Ishikawa (cell line): ENCODE measurements around the gene SH3BGRL3.

Experiments
- CEBPB ChIP-seq: IDR thresholded peaks from 2 replicates; pipeline ENCODE4 v1.6.1; 2012
- CREB1 ChIP-seq: IDR thresholded peaks from 2 replicates; pipeline ENCODE4 v1.6.1; 2012; ENCODE audit warnings: low read depth
- EGR1 ChIP-seq: IDR thresholded peaks from 2 replicates; pipeline ENCODE4 v1.6.1; 2012
- EP300 ChIP-seq: IDR thresholded peaks from 2 replicates; pipeline ENCODE4 v1.6.1; 2012; ENCODE audit warnings: borderline replicate concordance
- FOXM1 ChIP-seq: IDR thresholded peaks from 2 replicates; pipeline ENCODE4 v1.6.1; 2012; ENCODE audit warnings: low read depth, borderline replicate concordance
- NFIC ChIP-seq: IDR thresholded peaks from 2 replicates; pipeline ENCODE4 v1.6.1; 2012
- RAD21 ChIP-seq: IDR thresholded peaks from 2 replicates; pipeline ENCODE4 v1.6.1; 2012; ENCODE audit warnings: low read depth
- TAF1 ChIP-seq: IDR thresholded peaks from 2 replicates; pipeline ENCODE4 v1.6.1; 2012; ENCODE audit warnings: low read depth, mild to moderate bottlenecking
- TCF12 ChIP-seq: IDR thresholded peaks from 2 replicates; pipeline ENCODE4 v1.6.1; 2012; ENCODE audit warnings: low read depth
- TEAD4 ChIP-seq: IDR thresholded peaks from 2 replicates; pipeline ENCODE4 v1.6.1; 2012
- YY1 ChIP-seq: IDR thresholded peaks from 2 replicates; pipeline ENCODE4 v1.6.1; 2012; ENCODE audit warnings: low read depth
- ZBTB7A ChIP-seq: IDR thresholded peaks from 2 replicates; pipeline ENCODE4 v1.6.1; 2012; ENCODE audit warnings: low read depth
- TF ChIP-seq, protein P1 (sequence below): IDR thresholded peaks from 2 replicates; pipeline ENCODE4 v1.6.1; 2012
- TF ChIP-seq, protein P2 (sequence below): IDR thresholded peaks from 2 replicates; pipeline ENCODE4 v1.6.1; 2012; ENCODE audit warnings: low read depth, mild to moderate bottlenecking
- TF ChIP-seq, protein P3 (sequence below): IDR thresholded peaks from 2 replicates; pipeline ENCODE4 v1.6.1; 2012

The SH3BGRL3 gene

DNA sequence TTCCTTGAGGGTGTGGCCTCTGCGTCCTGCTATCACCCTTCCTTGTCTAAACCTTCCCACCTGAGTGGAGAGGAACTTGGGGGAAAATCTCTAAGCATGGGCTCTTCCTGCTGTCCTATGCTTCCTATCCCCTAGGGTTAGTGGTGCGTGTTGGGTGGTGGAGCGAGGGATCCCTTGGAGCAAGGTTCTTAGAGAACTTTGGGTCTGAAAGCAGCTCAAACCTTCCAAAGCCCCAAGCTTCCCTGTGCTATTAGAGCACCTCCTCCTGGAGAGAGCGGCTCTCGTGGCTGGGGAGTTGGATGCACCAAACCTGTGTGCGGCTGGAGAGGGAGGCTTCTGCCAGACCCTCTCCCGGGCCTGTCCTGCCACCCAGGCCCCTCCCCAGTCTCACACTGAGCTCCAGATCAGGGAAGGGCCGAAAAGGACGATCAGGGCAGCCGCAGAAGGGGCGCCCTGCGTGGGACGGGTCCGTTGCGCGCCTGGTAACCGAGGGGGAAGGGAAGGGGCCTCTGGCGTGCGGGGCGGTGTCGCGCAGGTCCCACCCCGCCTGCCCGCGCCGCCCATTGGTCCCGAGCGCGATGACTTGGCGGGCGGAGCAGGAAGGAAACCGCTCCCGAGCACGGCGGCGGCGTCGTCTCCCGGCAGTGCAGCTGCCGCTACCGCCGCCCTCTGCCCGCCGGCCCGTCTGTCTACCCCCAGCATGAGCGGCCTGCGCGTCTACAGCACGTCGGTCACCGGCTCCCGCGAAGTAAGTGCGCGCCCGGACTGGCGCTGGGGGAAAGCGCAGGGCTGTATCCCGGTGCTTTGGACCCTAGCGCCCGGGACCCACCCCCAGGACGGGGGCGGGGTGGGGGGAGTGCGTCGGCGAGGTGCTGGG is at the start of gene SH3BGRL3:
SH3BGRL3 (plus strand) TSS at position 631 of the 877 bp plus-strand sequence; CDS start at position 701, 70 bp downstream.
- TF ChIP-seq EGR1 (no peak), FOXM1 (no peak), YY1 (peak; percentile 30; the same call in 1 of the 2 replicates), CEBPB (no peak), ZBTB7A (peak; percentile 78; the same call in 1 of the 2 replicates), TEAD4 (no peak), RAD21 (no peak), NFIC (no peak; the same call in 1 of the 2 replicates), TAF1 (peak; percentile 56; the same call in 1 of the 2 replicates), EP300 (no peak), TCF12 (no peak; the same call in 1 of the 2 replicates), CREB1 (peak; percentile 24; the same call in 1 of the 2 replicates)
- TF ChIP-seq, protein P1, sequence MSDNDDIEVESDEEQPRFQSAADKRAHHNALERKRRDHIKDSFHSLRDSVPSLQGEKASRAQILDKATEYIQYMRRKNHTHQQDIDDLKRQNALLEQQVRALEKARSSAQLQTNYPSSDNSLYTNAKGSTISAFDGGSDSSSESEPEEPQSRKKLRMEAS = peak; percentile 89
- TF ChIP-seq, protein P2, sequence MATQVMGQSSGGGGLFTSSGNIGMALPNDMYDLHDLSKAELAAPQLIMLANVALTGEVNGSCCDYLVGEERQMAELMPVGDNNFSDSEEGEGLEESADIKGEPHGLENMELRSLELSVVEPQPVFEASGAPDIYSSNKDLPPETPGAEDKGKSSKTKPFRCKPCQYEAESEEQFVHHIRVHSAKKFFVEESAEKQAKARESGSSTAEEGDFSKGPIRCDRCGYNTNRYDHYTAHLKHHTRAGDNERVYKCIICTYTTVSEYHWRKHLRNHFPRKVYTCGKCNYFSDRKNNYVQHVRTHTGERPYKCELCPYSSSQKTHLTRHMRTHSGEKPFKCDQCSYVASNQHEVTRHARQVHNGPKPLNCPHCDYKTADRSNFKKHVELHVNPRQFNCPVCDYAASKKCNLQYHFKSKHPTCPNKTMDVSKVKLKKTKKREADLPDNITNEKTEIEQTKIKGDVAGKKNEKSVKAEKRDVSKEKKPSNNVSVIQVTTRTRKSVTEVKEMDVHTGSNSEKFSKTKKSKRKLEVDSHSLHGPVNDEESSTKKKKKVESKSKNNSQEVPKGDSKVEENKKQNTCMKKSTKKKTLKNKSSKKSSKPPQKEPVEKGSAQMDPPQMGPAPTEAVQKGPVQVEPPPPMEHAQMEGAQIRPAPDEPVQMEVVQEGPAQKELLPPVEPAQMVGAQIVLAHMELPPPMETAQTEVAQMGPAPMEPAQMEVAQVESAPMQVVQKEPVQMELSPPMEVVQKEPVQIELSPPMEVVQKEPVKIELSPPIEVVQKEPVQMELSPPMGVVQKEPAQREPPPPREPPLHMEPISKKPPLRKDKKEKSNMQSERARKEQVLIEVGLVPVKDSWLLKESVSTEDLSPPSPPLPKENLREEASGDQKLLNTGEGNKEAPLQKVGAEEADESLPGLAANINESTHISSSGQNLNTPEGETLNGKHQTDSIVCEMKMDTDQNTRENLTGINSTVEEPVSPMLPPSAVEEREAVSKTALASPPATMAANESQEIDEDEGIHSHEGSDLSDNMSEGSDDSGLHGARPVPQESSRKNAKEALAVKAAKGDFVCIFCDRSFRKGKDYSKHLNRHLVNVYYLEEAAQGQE = no peak
- TF ChIP-seq, protein P3, sequence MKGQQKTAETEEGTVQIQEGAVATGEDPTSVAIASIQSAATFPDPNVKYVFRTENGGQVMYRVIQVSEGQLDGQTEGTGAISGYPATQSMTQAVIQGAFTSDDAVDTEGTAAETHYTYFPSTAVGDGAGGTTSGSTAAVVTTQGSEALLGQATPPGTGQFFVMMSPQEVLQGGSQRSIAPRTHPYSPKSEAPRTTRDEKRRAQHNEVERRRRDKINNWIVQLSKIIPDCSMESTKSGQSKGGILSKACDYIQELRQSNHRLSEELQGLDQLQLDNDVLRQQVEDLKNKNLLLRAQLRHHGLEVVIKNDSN = no peak

DNA sequence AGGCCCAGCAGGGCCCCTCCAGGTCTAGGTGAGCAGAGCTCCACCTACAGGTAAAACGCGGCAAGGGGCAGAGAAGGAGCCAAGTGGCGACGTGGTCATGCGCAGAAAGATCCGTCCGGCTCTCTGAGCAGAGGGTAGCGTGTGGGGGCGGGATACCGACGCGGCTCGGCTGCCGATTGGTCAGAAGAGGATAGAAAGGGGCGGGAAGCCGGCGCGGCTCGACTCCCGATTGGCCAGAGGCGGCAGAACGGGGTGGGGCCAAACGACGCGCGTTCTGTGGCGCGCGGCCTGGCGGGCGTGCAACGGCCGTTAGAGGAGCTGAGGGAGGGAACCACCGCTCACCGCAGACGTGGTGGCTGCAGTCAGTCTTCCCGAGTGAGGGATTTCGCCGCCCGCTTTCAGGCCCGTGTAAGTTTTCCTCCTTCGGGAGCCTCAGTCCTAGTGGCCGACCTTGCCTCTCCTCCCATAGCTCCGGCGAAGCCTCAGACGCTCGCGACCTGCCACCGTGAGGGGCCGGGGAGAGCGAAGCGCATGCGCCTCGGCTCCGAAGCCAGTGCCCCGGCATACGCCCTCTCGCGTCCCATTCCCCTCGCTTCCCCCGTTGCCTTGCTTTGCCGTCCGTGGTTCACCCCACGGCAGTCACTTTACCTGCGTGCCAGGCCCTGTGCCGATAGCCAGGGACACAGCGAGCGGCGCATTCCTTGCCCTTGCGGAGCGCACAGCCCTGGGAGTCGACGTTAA is 45.8 kb upstream of the SH3BGRL3 start, which contains the start of gene CEP85:
CEP85 (plus strand) TSS at position 298 of the 741 bp plus-strand sequence. CDS start 5,584 bp downstream, outside the sequence.
- no peak for TF ChIP-seq FOXM1
- no peak; the same call in 1 of the 2 replicates for TF ChIP-seq ZBTB7A
- peak; percentile 44; the same call in 1 of the 2 replicates for TF ChIP-seq TEAD4
- peak; percentile 65; the same call in 1 of the 2 replicates for TF ChIP-seq CREB1
- TF ChIP-seq TCF12 = no peak; the same call in 1 of the 2 replicates
- no peak for TF ChIP-seq YY1
- TF ChIP-seq, protein P1 = peak; percentile 89
- TF ChIP-seq, protein P3 = no peak
- TF ChIP-seq, protein P2 = no peak
- TF ChIP-seq NFIC = 0 out of 2 replicates have a peak, but pooled peaks have one; percentile 24
- no peak for TF ChIP-seq CEBPB
- TF ChIP-seq EGR1 = 0 out of 2 replicates have a peak, but pooled peaks have one; percentile 32
- no peak; the same call in 1 of the 2 replicates for TF ChIP-seq EP300
- TF ChIP-seq TAF1 = peak; percentile 82
- TF ChIP-seq RAD21 = peak; percentile 86

DNA sequence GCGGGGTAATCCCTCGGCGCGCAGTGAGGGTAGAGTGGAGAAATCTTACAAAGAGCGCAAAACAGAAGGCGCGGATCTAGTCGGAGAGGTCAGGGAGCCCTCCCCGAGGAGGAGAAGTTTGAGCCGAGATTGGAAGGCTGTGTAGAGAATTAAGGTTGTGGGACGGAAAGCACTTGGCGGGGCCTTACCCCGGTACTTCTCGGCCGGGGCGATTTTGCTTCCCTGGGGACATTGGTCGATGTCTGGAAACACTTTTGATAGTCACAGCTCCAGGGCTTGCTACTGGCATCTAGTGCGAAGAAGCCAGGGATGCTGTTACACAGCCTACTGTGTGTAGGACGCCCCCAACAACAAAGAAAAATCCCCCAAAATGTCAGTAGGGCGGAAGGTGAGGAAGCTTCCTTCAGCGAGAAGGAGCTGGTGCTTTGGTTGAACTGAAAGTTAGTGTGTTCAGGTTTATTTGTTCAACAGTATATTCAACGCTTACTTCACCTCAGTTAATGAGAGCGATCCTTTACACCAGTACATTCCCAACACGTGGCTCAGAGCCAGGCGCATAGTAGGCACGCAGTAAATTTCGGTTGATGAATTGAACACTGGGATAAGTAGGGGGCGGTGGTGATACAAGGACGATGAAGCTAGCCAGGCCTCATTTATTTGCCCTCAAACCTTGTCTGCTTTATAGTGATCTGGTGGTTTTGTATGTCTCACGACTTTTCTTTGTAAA is 45.1 kb upstream of the SH3BGRL3 start:
- TF ChIP-seq FOXM1 (no peak), TEAD4 (no peak), EP300 (no peak), CREB1 (no peak), YY1 (no peak), RAD21 (no peak), TAF1 (no peak), CEBPB (no peak), ZBTB7A (no peak), NFIC (no peak), TCF12 (no peak), EGR1 (no peak)
- TF ChIP-seq, protein P1 = no peak
- TF ChIP-seq, protein P2 = no peak
- TF ChIP-seq, protein P3 = no peak
